DMS153 (cell line): ENCODE measurements around the gene PPP2R2D.

Source experiments
- DNase-seq: peaks from one replicate; lab custom pipeline; 2025; lab: John Stamatoyannopoulos, UW

PPP2R2D gene

GRCh38 chr10:131929122-131929845, 28.5 kb downstream of the PPP2R2D start:
- no peak for DNase-seq

DNA sequence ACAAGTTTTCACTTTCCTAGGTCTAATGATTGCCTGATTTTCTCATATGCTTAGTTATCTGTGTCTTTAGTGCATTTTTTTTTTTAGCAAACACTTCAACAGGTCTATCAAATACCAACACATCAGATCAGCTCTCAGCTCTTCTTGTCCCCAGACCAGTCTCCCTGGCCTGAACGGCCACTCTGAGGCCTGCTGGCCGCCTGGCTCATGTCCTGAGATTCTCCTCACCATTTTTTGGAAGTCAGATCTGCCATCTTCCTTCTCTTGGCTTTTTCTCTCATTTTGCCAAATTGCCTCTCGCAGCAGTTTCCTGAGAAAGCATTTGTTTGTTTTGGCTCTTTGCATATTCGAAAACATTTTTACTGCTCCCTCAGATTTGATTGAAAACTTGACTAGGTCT, 29.3 kb downstream of the PPP2R2D start:
- DNase-seq, result no peak

DNA sequence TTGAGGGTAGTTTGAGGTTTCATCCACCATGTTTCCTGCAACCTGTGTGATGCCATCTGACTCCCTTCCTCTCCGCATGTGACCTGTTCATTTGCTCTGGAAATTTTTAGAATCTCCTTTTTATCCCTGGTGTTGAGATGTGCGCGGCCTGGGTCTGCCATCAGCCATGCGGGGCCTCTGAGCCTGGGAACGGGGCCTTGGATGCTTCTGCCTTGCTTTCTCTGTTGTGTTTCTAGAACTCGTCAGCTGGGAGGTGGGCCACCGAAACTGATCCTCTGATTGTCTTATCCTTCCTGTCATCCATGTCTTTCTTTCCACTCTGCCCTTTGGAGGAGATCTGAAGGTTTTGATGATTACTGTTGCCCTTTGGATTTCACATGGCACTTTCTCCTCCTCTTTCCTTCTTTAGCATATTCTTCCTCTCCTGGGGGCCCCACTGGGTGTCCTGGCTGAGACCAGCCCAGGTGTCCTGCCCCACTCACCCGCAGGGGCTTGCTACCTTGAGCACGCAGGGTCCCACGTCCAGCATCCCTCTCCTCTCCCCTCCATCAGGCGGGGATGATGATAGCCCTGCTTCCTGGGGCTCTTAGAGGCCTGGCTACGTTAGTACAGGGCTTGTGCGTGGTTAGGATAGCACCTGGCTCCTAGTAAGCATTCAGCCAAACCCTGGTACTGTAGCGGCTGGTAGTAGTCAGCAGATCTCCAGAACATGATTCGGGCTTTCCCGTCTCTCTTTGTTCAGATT, 29.9 kb downstream of the PPP2R2D start:
- no peak for DNase-seq

DNA sequence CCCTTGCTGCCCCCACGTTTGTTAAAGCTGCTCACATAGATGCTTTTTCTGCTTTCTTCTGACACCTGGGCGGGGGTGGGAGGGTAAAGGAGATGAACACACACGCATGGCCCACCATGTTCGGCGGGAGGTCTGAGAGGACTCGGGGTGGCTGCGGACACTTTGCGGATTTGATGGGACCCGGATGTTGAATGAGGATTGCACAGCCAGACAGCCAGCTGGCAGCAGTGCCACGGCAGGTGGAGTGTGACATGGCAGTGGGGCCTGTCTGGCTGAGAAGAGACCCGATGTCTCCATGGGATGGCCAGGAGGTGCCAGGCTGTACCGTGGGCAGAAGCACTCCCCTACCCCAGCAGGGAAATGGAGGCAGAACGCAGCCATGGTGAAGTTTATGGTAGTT, 31.2 kb downstream of the PPP2R2D start:
- no peak for DNase-seq

- DNase-seq, result no peak
Measured at GRCh38 chr10:131933016-131933695, 32.3 kb downstream of the PPP2R2D start.

DNA sequence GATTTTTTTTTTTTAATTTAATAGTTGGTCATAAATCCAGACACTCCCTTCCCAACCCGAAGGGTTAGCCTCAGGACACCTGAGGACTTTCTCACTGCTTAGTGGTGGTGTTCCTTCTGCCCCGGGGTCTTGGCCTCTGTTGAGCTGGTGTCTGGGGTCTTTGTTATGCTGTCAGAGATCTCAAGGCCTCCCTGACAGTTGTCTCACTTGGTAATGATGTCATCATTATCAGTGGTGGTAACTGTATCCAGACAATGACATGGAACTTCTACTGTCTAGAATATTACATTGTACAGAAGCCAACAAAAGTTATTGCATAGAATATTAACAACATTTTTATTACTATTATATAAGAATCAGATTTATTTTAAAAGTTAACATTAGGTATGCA, 32.9 kb downstream of the PPP2R2D start:
- no peak for DNase-seq

- DNase-seq, result no peak
Measured at GRCh38 chr10:131934769-131935168, 34.0 kb downstream of the PPP2R2D start.

- no peak for DNase-seq
Measured at GRCh38 chr10:131935260-131935659, 34.5 kb downstream of the PPP2R2D start.

DNA sequence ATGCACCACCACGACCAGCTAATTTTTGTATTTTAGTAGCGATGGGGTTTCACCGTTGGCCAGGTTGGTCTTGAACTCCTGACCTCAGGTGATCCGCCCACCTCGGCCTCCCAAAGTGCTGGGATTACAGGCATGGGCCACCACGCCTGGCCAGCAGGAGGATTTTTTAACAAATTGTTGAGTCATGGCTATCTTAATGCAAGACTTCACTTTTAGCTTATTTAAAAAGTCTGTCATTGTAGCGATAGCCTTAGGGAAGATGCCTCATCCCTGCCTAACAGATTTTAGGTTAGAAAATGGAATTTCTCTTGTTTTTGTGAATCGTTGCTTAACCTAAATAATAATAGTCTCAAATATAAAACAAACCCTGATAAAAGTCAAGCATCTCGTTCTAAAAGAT, 35.5 kb downstream of the PPP2R2D start:
- no peak for DNase-seq

- no peak for DNase-seq
Measured at GRCh38 chr10:131936736-131937135, 35.9 kb downstream of the PPP2R2D start.

- DNase-seq, result no peak
Measured at GRCh38 chr10:131937836-131938235, 37.0 kb downstream of the PPP2R2D start.

DNA sequence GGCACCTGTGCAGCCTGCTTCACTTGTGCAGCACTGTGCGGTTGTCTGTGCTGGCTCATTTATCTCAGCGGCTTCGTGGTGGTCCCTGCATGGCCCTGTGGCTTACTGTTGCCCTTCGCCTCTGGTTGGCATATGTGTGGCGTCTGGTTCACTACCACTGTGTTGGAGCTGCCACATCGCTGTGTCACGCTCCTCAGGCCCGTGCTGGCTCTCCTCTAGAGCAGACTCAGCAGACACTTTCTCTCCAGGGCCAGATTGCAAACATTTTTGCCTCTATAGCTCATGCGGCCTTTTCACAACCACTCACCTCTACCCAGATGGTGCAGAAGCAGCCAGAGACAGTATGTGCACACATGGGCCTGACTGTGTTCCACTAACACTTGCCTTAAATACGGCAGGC, 37.9 kb downstream of the PPP2R2D start:
- DNase-seq, result no peak

GRCh38 chr10:131942455-131942854, 41.6 kb downstream of the PPP2R2D start:
- no peak for DNase-seq

DNA sequence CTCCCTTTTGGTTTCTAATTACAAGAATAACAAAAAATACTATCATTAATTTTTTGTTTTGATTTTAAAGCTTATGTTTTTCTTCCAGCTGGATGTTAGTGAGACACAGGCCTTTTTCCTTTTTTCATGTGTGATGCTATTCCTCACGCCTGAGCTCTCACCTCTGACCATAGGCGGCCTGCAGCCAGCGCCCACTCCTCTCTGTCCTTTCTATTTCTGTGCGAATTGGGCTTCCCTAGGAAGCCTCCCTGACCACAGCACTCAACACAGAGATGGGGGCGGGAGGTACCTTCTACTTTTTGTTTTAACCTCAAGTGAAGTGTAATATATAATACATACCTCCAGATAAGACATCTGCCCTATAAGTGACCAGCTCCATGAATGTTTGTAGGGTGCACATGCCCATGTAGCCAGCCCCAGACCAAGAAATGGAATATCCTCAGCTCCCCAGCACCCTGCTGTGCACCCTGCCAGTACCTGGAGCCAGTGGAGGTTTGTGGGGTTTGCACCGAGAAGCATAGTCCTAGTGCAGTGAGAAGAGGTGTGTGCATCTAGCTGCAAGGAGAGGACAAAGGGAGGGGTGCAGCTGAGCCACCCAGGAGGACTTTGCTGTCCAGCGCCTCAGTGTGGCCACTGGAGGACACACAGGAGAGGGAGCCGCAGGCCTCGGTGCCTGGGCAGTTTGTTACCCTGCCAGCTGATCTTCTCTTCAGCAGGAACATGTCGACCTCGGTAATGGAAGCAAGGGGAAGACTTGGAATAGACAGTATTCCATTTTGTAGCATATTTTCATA, 42.4 kb downstream of the PPP2R2D start:
- no peak for DNase-seq

GRCh38 chr10:131944412-131944811, 43.6 kb downstream of the PPP2R2D start:
- DNase-seq, result no peak

- no peak for DNase-seq
Measured at GRCh38 chr10:131944976-131945695, 44.3 kb downstream of the PPP2R2D start.

- no peak for DNase-seq
Measured at GRCh38 chr10:131946321-131946751, 45.5 kb downstream of the PPP2R2D start.

GRCh38 chr10:131946880-131947279, 46.1 kb downstream of the PPP2R2D start:
- no peak for DNase-seq

DNA sequence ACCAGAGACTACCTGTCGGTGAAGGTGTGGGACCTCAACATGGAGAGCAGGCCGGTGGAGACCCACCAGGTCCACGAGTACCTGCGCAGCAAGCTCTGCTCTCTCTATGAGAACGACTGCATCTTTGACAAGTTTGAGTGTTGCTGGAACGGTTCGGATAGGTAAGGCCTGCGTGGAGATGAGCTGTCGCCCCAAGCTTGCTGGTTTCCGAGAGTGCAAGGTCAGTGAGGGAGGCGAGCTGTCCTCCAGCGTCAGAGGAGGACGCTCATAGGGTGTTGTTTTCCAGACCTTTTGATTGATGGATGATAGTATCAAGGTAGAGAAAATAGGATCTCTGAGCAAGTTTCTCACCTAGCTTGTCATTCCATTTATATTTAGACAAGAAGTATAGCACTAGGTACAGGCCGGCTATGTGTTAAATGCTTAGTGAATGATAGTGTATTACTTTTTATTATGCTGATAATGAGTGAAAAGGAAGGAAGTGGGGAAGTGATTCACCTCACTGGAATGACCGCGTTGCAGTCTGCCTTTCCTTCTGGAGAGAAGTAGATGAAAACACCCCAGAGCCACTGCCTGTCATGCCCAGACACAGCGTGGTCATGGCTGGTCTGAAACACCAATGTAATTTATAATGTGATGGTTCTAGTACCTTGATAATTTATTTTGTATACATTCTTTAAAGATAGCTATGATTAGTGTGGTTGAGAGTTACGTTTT, 47.0 kb downstream of the PPP2R2D start:
- no peak for DNase-seq

DNA sequence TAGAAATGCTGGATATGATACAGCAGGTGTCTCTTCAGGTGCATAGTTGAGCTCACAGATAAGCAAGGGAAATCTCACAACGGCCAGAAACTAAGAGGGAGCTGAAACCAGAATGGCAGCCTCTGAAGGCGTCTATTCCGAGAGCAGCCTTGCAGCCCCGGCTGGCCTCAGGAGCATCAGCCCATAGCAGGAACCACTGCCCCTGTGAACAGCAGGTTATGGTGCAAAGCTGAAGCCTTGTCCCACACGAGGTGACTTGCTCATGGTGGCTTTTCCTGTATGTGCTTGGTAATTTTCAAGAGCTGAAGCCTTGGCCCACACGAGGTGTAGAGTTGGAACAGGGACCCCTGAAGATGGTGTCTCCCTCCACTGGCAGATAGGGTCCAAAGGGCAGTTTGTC, 47.7 kb downstream of the PPP2R2D start:
- no peak for DNase-seq
